Tibial nerve (tissue), 4 donors: Measurements from ENCODE around the gene ARFGEF3. TPM values are rescaled to one million over a fixed set of nuclear protein-coding genes. Genes with fewer than 3 reads are reported as not detected.
"Not testable (repeated sequence)": the region's sequence is repeated elsewhere in the genome, so short reads cannot be mapped to it uniquely, and the experiment has no call there.

Experiments
- DNase-seq, 2 donors: peaks; one replicate each; pipeline ENCODE4 v3.0.0-alpha.2; 2019; ENCODE audit warnings: low spot score in 2 of 2
- H3K27ac ChIP-seq, 4 donors: fragments of 200-600 bp; sonication (generic) in 3 of 4; one replicate each; pipeline ENCODE4 v1.5.1; 2017 to 2019; ENCODE audit warnings: mild to moderate bottlenecking in 1 of 4
- H3K27me3 ChIP-seq, 2 donors: fragments of 200-600 bp; sonication (generic) in 1 of 2; one replicate each; pipeline versions ENCODE4 v1.5.1 to v1.6.0; 2017 to 2019
- H3K36me3 ChIP-seq, 3 donors: fragments of 200-600 bp; sonication (generic); one replicate each; pipeline ENCODE4 v1.5.1; 2018 to 2019
- H3K4me1 ChIP-seq, 4 donors: fragments of 200-600 bp; sonication (generic) in 3 of 4; one replicate each; pipeline ENCODE4 v1.5.1; 2017 to 2019
- H3K4me3 ChIP-seq, 4 donors: fragments of 200-600 bp; sonication (generic) in 3 of 4; one replicate each; pipeline ENCODE4 v1.5.1; 2017 to 2019; ENCODE audit warnings: mild to moderate bottlenecking in 1 of 4, moderate library complexity in 1 of 4
- H3K9me3 ChIP-seq, 4 donors: fragments of 200-600 bp; sonication (generic) in 3 of 4; one replicate each; pipeline ENCODE4 v1.5.1; 2017 to 2019
- EP300 ChIP-seq, 2 donors: sonication (generic); formaldehyde crosslinking; IDR thresholded peaks; one replicate each; pipeline ENCODE4 v1.6.1; 2017; ENCODE audit warnings: antibody characterized with exemption in 2 of 2, mild to moderate bottlenecking in 1 of 2
- POLR2A ChIP-seq, 2 donors: fragments of 450-650 bp; IDR thresholded peaks; one replicate each; pipeline ENCODE4 v1.6.1; 2017; ENCODE audit warnings: antibody characterized with exemption in 2 of 2, mild to moderate bottlenecking in 2 of 2, moderate library complexity in 2 of 2
- WGBS, 2 donors: methylation state at CpG; one replicate each; pipeline ENCODE4 v1.1.5; 2018; 5-methylcytosine and 5-hydroxymethylcytosine counted together
- total RNA-seq, 4 donors: library from RNA; depleted of rRNA; stranded (reverse); fragments of >200 nt; gene quantifications; one replicate each; pipeline ENCODE4 v1.1.0, GENCODE V29; 2016
- TF ChIP-seq, protein P1 (sequence below), 5 experiments: fragments of 200-600 bp in 3 of 5; fragments of 450-650 bp in 2 of 5; sonication (generic) in 3 of 5; IDR thresholded peaks; one replicate each; pipeline ENCODE4 v1.5.1; 2016 to 2019; ENCODE audit warnings: antibody characterized with exemption in 5 of 5, mild to moderate bottlenecking in 3 of 5, moderate library complexity in 2 of 5

ARFGEF3 gene
- total RNA-seq, 4 donors from 2014 or later, result 3.9 to 6.9 (median 5.4) TPM

DNA sequence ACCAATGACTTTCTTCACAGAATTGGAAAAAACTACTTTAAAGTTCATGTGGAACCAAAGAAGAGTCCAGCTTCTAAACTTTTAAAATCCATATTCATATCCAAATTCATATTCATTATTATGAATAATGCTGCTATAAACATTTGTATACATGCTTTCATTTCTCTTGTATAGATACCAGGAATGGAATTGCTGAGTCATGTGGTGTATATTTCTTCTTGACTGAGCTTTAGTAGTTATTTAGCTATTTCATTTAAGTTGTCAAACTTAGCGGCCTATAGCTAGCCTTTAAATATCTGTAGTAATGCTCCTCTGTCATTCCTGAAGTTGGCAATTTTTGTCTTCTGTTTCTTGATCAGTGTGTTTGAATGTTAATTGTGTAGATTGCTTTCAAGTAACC, 196.2 kb downstream of the ARFGEF3 start:
- DNase-seq, result no peak
- no peaks in the 10 kb centered on the region for H3K9me3 ChIP-seq
- H3K36me3 ChIP-seq, result no peaks in the 10 kb centered on the region
- 86 to 88% methylated on average over 1 of the region's 1 CpG for WGBS, 2 donors
- no peak overlapping the region for H3K4me3 ChIP-seq
- no peaks in the 10 kb centered on the region for H3K4me1 ChIP-seq
- no peak overlapping the region for H3K27ac ChIP-seq
- H3K27me3 ChIP-seq, result no peaks in the 10 kb centered on the region
- TF ChIP-seq POLR2A (IDR thresholded peaks at IDR 0.05) (no peak), EP300 (IDR thresholded peaks at IDR 0.05) (no peak)
- TF ChIP-seq, protein P1, sequence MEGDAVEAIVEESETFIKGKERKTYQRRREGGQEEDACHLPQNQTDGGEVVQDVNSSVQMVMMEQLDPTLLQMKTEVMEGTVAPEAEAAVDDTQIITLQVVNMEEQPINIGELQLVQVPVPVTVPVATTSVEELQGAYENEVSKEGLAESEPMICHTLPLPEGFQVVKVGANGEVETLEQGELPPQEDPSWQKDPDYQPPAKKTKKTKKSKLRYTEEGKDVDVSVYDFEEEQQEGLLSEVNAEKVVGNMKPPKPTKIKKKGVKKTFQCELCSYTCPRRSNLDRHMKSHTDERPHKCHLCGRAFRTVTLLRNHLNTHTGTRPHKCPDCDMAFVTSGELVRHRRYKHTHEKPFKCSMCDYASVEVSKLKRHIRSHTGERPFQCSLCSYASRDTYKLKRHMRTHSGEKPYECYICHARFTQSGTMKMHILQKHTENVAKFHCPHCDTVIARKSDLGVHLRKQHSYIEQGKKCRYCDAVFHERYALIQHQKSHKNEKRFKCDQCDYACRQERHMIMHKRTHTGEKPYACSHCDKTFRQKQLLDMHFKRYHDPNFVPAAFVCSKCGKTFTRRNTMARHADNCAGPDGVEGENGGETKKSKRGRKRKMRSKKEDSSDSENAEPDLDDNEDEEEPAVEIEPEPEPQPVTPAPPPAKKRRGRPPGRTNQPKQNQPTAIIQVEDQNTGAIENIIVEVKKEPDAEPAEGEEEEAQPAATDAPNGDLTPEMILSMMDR (IDR thresholded peaks at IDR 0.05), result no peak

DNA sequence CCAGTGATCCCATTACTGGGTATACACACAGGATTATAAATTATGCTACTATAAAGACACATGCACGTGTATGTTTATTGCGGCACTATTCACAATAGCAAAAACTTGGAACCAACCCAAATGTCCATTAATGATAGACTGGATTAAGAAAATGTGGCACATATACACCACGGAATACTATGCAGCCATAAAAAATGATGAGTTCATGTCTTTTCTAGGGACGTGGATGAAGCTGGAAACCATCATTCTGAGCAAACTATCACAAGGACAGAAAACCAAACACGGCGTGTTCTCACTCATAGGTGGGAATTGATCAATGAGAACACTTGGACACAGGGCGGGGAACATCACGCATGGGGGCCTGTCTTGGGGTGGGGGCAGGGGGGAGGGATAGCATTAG, 206.9 kb downstream of the ARFGEF3 start:
- H3K36me3 ChIP-seq, H3K27ac ChIP-seq, H3K4me3 ChIP-seq, H3K27me3 ChIP-seq, H3K9me3 ChIP-seq, DNase-seq, H3K4me1 ChIP-seq: not testable (repeated sequence)
- whole genome bisulfite sequencing, 2 donors, result 93% methylated on average over 8 of the region's 8 CpGs

DNA sequence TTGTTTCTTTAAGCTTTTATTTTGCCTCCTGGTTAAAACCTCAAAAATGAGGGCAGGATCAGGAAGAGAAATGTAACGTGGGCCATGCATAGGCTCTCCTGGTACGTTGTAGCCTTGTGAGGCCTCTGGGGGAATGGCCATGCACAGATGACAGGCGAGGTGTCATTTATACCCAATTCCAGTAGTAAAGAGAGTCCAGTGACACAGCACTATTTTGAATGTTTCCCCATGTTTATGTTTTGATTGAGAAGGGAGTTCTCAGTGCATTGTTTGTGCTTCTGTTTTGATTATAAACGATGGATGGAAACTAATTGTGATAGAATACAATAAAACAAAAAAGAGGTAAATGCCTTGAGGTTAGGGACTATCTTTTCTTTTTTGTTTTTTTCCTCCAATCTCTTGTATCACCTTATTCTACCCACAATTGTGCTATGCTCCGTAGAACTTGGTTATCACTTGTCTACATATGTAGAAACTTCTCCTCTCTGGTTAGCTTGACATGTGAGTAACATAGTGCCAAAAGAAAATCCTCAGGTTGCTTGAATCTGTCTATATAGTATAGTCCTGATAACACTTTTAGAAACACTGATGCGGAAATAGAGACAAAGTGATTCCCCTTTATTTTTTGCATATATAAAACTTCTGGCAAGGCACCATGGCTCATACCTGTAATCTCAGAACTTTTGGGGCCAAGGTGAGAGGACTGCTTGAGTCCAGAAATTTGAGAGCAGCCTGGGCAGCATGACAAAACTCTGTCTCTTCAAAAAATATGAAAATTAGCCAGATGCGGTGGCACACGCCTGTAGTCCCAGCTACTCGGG, 209.1 kb downstream of the ARFGEF3 start:
- H3K27ac ChIP-seq, result no peak overlapping the region
- H3K4me1 ChIP-seq, result no peaks in the 10 kb centered on the region
- H3K9me3 ChIP-seq, result peaks cover 0 to 7% (median 0%) of the 10 kb centered on the region in 4 donors
- 81% methylated on average over 9 of the region's 9 CpGs for WGBS, 2 donors
- no peaks in the 10 kb centered on the region for H3K27me3 ChIP-seq
- H3K4me3 ChIP-seq, result no peak overlapping the region
- TF ChIP-seq EP300 (IDR thresholded peaks at IDR 0.05) (no peak), POLR2A (IDR thresholded peaks at IDR 0.05) (no peak)
- TF ChIP-seq, protein P1 (IDR thresholded peaks at IDR 0.05), result no peak
- no peaks in the 10 kb centered on the region for H3K36me3 ChIP-seq
- DNase-seq, result no peak

DNA sequence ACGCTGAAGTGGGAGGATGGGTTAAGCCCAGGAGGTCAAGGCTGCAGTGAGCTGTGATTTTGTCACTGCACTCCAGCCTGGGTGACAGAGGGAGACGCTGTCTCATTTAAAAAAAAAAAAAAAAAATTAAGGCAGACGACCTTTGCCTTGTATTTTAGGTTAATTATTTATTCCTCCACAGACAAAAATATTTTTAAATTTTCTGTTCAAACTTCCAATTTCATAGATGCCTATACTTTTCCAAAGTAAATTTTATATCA, 209.6 kb downstream of the ARFGEF3 start:
- TF ChIP-seq EP300 (IDR thresholded peaks at IDR 0.05) (no peak), POLR2A (IDR thresholded peaks at IDR 0.05) (no peak)
- TF ChIP-seq, protein P1 (IDR thresholded peaks at IDR 0.05), result no peak
- H3K4me1 ChIP-seq, result no peaks in the 10 kb centered on the region
- no peak overlapping the region for H3K4me3 ChIP-seq
- no peak for DNase-seq
- H3K27me3 ChIP-seq, result no peaks in the 10 kb centered on the region
- no peaks in the 10 kb centered on the region for H3K36me3 ChIP-seq
- H3K27ac ChIP-seq, result no peak overlapping the region
- peaks cover 0 to 7% (median 0%) of the 10 kb centered on the region in 4 donors for H3K9me3 ChIP-seq
- 58 to 71% methylated on average over 3 of the region's 3 CpGs for WGBS, 2 donors

DNA sequence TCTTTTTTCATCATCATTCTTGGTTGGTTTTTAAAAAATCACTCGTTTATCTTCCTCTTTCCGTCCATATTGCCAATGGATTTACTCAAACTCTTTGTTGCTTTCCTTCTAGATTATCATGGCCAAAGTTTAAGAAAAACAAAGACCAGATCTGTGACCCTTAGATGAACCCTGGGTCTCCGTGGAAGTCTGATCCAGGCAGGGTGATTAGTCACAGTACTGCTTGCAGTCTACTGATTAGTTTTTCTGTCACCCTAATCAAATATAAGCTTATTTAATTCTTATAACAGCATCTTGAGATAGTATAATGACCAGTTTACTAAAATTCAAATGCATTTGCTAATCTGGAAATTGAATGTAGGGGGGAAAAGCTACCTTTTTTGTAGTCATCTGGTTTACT, 210.0 kb downstream of the ARFGEF3 start:
- no peak for DNase-seq
- peaks cover 0 to 7% (median 0%) of the 10 kb centered on the region in 4 donors for H3K9me3 ChIP-seq
- H3K4me1 ChIP-seq, result no peaks in the 10 kb centered on the region
- no peak overlapping the region for H3K4me3 ChIP-seq
- H3K36me3 ChIP-seq, result no peaks in the 10 kb centered on the region
- H3K27ac ChIP-seq, result no peak overlapping the region
- no peaks in the 10 kb centered on the region for H3K27me3 ChIP-seq
- 19 to 24% methylated on average over 3 of the region's 3 CpGs for whole genome bisulfite sequencing, 2 donors
- TF ChIP-seq, protein P1 (IDR thresholded peaks at IDR 0.05), result no peak
- TF ChIP-seq POLR2A (IDR thresholded peaks at IDR 0.05) (no peak), EP300 (IDR thresholded peaks at IDR 0.05) (no peak)
